Activated CD4-positive, alpha-beta T cell treated with anti-CD3 and anti-CD28 coated beads, Interleukin-2, amount 50 U/mL, for 4 hours (primary cell): ENCODE results near the gene SPIB.

Experiments used
- DNase-seq, 2 experiments: peaks; one replicate each; pipeline ENCODE4 v3.0.0-alpha.2; 2020

SPIB gene

DNA sequence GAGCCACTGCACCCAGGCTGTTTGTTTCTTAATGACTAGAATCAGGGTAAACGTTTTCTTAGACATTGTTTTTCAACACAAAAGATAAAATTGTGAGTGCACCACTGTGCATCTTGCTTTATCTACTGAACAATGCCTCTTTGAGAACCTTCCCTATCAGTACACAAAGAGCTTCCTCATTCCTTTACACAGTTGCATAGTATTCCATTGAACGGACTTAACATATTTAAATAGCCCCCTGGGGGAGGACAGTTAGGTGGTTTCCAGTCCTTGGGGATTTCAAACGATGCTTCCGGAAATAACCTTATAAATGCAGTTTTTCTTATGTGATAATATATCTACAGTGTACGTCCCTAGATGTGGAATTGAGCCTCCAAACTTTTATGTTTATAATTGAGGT is 26.0 kb upstream of the SPIB start:
- no peak for DNase-seq

DNA sequence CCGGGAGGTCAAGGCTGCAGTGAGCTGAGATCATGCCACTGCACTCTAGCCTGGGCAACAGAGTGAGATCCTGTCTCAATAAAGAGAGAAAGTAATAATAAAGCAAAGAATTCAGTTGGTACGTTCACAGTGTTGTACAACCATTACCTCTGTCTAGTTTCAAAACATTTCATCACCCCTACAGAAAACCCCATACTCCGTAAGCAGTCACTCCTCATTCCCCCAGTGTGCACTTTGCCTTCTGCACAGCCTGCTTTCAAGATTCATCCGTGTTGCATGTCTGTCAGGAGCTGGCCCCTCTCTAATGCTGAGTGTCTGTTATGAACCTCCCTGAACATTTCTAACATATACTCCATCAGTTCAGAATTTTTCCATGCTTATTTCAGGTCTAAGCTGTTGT is 25.1 kb upstream of the SPIB start:
- no peak for DNase-seq

DNA sequence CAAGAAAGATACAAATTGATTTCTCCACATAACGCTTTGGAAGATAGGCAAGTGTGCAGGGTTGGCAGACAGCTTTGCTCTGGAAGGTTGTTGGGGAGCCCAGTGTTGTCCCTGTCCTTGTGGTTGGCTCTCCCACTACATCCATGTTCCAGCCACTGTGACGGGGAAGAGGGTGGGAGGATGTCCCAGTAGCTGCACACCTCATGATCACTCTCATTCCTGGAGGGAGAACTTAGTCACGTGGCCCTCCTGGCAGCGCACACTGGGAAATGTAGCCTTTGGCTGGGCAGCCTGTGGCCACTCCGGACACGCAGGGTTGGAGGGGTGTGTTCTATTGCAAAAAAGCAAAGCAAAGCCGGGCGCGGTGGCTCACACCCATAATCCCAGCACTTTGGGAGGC is 24.7 kb upstream of the SPIB start:
- no peak for DNase-seq

DNA sequence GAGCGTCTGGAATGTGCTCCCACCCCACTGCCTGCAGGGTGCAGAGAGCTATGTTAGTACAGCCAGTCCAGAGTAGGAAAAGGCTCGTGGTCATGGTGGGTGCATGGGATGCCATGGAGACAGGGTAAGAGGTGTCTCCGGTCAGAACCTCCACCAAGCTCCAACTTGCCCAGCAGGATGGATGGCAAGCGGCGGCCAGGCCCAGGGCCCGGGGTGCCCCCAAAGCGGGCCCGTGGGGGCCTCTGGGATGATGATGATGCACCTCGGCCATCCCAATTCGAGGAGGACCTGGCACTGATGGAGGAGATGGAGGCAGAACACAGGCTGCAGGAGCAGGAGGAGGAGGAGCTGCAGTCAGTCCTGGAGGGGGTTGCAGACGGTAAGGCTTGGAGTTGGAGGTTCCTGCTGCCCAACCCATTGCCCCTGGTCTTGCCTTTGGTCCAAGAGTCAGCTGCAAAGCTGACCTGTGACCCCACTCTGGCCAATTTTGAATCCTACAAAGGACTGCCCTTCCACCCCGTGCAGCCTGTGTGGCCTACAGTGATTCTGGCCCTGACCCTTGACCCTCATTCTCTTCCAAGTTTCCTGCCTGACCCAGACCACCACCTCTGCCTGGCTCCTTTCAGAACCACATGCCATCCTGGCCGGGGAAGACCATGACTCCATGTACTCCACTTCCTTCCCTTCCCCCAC is 19.9 kb upstream of the SPIB start:
- DNase-seq: no peak

DNA sequence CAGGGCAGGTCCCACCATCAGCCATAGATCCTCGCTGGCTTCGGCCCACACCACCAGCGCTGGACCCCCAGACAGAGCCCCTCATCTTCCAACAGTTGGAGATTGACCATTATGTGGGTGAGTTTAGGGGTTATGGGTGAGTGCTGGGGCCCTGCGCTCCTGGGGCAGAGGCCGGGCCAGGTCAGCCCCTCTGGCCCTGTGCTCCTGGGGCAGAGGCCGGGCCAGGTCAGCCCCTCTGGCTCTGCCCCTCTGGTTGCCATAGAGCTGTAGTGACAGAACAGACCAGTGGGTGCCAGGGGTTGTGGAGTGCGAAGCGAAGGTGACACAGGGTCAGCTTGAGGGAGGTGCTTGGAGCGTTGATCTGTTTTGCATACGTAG is 19.4 kb upstream of the SPIB start:
- no peak for DNase-seq

DNA sequence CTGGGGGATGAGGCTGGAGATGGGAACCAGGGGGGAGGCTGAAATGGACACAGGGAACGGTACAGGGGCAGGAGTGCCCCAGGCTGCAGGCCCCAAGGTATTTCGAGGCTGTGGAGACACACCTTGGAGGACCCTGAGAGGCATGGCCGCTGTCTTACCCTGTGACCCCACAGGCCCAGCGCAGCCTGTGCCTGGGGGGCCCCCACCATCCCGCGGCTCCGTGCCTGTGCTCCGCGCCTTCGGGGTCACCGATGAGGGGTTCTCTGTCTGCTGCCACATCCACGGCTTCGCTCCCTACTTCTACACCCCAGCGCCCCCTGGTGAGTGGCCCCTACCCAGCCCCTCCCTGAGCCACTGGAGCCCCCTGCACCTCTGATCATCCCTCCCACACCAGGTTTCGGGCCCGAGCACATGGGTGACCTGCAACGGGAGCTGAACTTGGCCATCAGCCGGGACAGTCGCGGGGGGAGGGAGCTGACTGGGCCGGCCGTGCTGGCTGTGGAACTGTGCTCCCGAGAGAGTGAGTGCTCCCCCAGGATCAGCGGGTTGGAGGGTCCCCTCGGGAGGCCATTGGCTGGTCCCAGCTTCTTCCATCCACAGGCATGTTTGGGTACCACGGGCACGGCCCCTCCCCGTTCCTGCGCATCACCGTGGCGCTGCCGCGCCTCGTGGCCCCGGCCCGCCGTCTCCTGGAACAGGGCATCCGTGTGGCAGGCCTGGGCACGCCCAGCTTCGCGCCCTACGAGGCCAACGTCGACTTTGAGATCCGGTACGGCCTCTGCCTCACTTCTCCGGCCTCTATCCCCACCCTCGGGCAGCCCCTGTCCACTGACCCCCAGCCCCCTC is 16.9 kb upstream of the SPIB start:
- DNase-seq: no peak

DNA sequence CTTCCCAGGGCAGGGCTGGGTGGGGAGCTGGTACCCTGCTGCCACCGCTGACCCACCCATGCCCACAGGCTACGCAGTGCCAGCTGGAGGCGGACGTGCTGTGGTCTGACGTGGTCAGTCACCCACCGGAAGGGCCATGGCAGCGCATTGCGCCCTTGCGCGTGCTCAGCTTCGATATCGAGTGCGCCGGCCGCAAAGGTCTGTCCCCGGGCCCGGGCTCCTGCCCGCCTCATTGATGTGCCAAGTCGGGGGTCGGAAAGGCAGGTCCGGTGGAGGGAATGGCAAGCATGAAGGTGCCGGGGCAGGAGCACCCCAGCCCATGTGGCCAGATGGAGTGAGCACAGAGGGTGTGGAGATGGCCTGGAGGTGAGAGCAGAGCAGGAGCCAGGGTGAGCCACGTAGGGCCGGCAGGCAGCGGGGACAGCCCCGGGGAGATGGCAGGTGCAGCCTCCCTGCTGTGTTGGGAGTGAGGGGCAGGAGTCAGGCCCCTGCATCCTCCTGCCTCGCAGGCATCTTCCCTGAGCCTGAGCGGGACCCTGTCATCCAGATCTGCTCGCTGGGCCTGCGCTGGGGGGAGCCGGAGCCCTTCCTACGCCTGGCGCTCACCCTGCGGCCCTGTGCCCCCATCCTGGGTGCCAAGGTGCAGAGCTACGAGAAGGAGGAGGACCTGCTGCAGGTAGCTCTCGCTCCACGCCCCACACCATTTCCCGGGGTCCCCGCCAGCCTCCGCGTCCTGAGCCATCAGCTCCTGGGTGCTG is 16.0 kb upstream of the SPIB start:
- DNase-seq: no peak

DNA sequence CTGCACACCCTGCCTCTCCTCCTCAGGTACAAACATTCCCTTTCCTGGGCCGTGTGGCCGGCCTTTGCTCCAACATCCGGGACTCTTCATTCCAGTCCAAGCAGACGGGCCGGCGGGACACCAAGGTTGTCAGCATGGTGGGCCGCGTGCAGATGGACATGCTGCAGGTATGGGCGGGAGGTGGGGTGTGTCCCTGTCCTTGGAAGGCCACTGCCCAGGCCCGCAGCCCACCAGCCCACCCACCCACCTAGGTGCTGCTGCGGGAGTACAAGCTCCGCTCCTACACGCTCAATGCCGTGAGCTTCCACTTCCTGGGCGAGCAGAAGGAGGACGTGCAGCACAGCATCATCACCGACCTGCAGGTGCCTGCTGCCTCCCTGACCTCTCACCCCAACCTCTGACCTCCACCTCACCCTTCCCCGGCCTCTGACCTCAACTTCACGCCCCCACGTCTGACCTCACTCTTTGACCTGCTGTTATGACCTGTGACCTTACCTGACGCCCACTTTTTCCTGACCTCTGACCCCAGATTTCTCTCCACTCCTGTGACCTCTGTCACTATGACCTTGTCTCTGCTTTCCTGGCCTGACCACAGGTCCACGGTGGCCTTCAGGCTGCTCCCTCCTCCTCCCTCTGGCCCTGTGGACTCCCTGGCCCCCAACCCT is 12.4 kb upstream of the SPIB start:
- no peak for DNase-seq

DNA sequence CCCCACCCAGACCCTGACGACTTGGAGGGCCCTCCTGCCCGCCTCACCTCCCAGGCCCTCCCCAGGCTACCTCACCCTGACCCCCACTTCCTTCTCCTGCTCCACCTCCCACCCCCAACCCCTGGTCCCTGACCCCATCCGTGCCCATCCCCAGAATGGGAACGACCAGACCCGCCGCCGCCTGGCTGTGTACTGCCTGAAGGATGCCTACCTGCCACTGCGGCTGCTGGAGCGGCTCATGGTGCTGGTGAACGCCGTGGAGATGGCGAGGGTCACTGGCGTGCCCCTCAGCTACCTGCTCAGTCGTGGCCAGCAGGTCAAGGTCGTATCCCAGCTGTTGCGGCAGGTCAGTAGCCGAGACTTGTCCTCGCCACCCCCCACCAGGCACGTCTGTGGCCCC is 11.9 kb upstream of the SPIB start:
- no peak for DNase-seq

DNA sequence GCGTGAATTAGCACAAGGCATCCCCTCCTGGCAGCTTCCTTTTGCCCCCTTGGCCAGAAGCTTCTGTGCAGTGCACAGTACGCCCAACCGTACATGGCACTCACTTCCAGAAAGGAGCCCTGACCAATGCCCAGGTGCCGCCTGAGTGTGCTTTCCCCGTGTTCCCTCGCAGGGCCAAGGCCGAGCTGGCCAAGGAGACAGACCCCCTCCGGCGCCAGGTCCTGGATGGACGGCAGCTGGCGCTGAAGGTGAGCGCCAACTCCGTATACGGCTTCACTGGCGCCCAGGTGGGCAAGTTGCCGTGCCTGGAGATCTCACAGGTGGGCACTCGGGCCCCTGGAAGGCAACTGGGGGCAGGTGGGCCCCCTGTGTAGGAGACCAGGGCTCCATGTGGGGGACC is 9.4 kb upstream of the SPIB start:
- DNase-seq: no peak

DNA sequence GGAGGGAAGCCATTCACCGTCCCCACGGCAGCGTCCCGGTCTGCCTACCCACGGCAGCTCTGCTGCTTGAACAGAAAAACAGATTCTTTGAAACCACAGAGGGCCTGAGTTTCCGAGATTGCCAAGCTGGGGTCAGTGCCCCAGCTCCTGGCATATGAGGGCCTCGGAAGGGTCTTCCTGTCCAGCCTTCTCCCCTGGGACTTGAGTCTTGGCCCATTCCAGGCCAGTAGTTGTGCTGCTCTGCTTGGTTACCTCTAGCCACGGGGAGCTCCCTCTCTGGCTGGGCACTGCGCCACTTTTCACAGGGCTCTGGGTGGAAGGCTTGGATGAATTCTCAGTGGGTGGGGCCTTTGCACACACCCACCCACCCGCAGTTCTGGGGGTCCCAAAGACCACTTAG is 8.6 kb upstream of the SPIB start:
- no peak for DNase-seq

DNA sequence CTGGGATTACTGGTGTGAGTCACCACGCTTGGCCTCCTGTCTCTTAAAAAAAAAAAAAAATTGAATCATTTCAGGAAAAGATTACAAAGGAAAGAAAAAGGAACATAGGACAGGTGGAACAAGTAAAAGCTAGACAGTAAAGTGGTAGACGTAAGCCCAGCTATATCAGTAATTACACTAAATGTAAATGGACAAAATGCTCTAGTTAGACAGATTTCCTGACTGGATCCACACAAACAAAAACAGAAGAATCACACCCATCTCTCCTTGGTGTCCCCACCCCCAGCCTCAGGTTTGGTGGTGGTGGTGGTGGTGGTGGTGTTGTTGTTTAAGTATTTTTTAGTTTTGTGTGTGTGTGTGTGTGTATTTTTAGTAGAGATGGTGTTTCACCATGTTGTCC is 6.3 kb upstream of the SPIB start:
- no peak for DNase-seq

DNA sequence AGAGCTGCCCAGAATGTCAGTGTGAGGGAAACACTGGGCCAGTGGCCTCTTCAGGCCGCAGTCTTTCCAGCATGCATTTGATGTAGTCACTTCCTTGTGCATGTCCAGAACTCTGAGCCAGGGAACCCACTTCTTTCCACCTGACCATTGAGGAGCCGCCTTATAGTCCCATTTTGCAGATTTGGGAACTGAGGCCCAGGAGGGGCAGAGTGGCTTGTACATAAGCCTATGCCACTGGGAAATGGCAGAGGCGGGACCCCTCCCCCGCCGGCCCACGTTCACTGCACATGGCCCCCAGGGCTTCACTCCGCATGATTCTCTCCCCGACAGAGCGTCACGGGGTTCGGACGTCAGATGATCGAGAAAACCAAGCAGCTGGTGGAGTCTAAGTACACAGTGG is 5.6 kb upstream of the SPIB start:
- DNase-seq: no peak

DNA sequence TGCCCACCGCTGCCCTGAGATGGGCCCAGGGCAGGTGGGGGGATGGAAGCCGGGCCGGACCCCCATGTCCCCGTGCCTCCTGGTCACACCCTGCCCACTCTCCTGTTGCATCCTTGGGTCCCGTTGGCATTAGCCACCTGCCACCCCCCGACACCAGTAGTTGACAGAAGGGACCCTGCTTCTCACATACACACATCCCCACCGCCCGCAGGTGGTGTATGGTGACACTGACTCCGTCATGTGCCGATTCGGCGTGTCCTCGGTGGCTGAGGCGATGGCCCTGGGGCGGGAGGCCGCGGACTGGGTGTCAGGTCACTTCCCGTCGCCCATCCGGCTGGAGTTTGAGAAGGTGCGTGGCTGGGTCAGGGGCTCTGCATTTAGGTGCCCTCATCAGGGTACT is 5.2 kb upstream of the SPIB start:
- no peak for DNase-seq

DNA sequence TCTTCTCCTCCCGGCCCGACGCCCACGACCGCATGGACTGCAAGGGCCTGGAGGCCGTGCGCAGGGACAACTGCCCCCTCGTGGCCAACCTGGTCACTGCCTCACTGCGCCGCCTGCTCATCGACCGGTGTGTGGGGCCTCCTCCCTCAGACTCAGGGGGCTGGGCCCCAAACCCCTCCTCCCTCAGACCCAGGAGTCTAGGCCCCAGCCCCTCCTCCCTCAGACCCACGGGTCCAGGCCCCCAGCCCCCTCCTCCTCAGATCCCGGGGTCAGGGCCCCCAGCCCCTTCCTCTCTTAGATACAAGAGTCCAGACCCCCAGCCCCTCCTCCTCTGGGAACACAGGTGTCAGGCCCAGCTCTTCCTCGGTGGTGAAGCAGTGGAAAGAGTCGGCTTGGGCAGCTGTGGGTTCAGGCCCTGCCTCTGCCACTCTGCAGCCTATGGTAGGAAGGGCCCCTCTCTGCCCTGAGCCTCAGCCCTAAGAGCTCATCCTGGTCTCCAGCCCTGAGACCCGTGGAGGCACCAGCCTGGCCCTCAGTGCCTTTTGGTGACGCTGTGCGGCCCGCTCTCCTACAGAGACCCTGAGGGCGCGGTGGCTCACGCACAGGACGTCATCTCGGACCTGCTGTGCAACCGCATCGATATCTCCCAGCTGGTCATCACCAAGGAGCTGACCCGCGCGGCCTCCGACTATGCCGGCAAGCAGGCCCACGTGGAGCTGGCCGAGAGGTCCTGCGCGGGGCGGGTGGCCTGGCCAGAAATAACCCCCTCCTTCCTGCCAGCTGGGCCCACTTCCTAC is 3.7 kb upstream of the SPIB start:
- DNase-seq: peak; percentile 71 to 74

DNA sequence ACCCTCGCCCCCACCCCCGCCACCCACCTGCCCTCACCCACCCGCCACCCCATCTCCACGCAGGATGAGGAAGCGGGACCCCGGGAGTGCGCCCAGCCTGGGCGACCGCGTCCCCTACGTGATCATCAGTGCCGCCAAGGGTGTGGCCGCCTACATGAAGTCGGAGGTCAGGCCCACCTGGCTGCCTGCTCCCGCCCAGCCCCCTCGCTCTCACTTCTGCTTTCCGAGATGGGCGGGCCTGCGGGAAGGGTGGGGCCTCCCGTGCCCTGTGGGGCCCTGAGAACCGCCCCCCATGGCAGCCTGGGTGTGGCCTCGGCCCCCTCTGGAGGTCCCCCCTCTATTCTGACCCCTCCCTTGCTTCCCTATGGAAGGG is 3.1 kb upstream of the SPIB start:
- no peak for DNase-seq

DNA sequence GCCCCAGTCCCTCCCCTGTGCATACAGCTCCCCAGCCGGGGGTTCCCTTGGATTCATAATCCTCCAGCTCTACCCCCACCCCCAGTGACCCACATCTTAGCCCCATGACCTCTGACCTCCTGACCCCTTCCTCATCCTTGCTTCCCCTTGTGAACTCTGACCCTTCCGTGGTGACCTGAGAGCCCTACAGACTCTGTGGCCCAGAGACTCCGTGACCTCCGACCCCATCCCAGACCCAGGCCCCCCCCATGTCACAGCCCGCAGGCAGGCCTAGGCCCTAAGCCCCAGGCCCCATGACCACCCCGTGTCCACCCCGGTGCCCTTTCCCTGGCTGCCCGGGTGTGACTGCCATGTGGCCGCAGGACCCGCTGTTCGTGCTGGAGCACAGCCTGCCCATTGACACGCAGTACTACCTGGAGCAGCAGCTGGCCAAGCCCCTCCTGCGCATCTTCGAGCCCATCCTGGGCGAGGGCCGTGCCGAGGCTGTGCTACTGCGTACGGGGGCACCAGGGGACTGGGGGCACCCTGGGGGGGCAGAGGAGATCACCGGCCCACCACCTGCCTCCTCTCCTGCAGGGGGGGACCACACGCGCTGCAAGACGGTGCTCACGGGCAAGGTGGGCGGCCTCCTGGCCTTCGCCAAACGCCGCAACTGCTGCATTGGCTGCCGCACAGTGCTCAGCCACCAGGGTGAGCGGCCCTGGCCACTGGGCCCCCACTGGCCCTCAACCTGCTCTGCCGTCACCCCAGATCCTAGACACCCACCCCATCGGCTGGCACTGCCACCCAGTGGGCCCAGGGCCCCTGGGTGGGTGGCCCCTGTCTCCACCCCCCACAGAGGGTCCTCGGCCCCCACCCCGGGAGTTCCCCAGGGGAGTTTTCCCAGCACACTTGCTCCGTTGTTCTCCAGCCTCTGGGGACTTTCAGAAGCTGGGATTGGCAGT is 2.4 kb upstream of the SPIB start:
- no peak for DNase-seq

DNA sequence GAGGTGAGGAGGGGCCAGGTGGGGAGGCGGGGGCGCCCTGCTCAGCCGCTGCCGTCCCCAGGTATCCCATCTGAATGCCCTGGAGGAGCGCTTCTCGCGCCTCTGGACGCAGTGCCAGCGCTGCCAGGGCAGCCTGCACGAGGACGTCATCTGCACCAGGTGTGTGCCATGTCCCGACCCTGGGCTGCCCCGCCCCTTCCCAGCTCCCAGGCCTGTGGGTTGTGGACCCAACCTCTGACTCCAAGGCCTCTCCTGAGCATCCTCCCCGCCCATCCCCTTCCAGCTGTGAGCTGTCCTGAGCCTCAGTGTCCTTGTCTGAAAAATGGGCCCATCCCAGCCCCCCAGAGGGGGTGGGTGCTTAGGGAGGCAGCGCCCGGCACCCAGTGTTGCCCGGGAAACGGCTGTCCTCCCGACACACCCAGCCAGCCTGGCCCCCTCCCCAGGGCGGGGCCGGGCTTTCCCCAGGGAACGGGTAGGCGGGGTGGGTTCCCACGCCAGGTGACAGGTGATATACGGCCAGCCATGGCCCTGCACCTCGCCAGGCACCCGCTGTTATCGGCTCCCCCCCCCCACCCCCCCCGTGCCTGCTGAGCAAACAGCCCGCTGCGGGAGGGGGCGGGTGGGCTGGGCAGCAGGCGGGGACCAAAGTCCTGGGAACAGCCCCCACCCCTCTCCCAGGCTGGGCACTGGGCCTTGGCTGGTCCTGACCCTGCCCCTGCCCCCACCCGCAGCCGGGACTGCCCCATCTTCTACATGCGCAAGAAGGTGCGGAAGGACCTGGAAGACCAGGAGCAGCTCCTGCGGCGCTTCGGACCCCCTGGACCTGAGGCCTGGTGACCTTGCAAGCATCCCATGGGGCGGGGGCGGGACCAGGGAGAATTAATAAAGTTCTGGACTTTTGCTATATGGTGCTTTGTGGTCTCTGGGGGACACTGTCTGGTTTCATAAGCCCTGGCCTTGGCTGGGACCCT is 1.3 kb upstream of the SPIB start:
- no peak for DNase-seq

DNA sequence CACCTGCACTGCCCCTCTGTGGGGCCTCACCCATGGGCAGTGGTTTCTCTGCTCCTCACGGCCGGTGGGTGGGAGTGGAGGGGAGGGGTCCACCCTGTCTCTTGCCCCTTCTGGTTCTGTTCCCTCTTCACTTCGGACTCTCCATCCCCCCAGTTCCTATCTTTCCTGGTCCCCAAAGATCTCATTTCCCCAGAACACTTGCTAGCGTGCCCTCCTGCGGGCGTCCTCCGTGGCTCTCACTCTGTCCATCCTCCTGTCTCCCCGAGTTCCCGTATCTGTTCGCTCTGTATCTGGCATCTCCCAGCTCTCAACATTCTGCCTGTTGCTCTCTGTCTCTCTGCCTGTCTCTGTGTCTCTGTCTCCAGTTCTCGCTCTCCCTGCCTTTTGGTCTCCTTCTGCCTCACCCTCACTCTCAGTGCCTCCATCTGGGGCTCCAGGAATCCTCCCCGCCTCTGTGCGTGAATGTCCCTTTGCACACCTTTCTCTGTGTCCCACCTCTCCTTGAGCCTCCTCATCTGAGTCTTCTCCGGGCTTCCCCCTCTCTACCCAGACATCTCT is 363 bp downstream of the SPIB start:
- no peak for DNase-seq

DNA sequence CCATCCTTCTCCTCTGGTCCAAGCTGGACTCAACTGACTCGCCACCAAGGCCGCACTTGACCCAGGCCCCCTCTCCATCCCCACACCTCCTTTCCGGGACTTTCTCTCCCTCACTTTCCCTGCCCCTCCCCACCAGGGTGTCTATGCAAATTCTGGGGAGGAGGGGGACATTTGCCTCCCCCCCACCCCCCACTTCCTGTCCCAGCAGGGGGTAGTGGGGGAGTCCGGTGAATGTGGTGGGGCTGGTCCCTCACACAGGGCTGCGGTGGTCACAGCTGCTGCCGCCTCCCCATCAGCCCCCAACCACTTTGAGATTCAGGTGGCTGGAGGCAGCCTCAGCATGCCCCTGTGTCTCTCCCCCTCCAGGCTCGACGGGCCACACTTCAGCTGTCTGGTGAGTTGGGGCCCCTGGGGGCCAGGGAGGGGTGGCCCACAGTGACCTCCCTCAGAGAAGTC is 870 bp downstream of the SPIB start:
- no peak for DNase-seq
